Fibroblast of mammary gland (primary cell): ENCODE measurements around the gene MSL3.

Source experiments
- DNase-seq: peaks from one replicate; pipeline ENCODE4 v3.0.0-alpha.2; 2010; ENCODE audit warnings: low read depth
- H3K4me3 ChIP-seq: 2 replicates; pipeline ENCODE4 v1.5.1; 2011; ENCODE audit warnings: low read depth, mild to moderate bottlenecking, low read length, moderate library complexity; ENCODE audit not compliant: control insufficient read depth
- TF ChIP-seq, protein P1 (sequence below): conservative IDR thresholded peaks from 2 replicates; pipeline ENCODE4 v1.5.1; 2011; ENCODE audit warnings: low read depth, low read length, inconsistent platforms; ENCODE audit not compliant: control insufficient read depth, insufficient read depth

MSL3 gene

GRCh38 chrX:11768039-11768438 is 10.0 kb downstream of the MSL3 start:
- no peak for DNase-seq
- TF ChIP-seq, protein P1, sequence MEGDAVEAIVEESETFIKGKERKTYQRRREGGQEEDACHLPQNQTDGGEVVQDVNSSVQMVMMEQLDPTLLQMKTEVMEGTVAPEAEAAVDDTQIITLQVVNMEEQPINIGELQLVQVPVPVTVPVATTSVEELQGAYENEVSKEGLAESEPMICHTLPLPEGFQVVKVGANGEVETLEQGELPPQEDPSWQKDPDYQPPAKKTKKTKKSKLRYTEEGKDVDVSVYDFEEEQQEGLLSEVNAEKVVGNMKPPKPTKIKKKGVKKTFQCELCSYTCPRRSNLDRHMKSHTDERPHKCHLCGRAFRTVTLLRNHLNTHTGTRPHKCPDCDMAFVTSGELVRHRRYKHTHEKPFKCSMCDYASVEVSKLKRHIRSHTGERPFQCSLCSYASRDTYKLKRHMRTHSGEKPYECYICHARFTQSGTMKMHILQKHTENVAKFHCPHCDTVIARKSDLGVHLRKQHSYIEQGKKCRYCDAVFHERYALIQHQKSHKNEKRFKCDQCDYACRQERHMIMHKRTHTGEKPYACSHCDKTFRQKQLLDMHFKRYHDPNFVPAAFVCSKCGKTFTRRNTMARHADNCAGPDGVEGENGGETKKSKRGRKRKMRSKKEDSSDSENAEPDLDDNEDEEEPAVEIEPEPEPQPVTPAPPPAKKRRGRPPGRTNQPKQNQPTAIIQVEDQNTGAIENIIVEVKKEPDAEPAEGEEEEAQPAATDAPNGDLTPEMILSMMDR: no peak
- H3K4me3 ChIP-seq: no peak overlapping the region

- no peak overlapping the region for H3K4me3 ChIP-seq
- TF ChIP-seq, protein P1: peak; percentile 90
- peak; percentile 66 for DNase-seq
Measured at GRCh38 chrX:11770320-11770719, 12.3 kb downstream of the MSL3 start.

GRCh38 chrX:11778230-11778629 is 20.2 kb downstream of the MSL3 start:
- TF ChIP-seq, protein P1: no peak
- DNase-seq: peak; percentile 48
- H3K4me3 ChIP-seq: no peak overlapping the region

- no peak for DNase-seq
- H3K4me3 ChIP-seq: no peak overlapping the region
- TF ChIP-seq, protein P1: no peak
Measured at GRCh38 chrX:11781133-11781532, 23.1 kb downstream of the MSL3 start.

DNA sequence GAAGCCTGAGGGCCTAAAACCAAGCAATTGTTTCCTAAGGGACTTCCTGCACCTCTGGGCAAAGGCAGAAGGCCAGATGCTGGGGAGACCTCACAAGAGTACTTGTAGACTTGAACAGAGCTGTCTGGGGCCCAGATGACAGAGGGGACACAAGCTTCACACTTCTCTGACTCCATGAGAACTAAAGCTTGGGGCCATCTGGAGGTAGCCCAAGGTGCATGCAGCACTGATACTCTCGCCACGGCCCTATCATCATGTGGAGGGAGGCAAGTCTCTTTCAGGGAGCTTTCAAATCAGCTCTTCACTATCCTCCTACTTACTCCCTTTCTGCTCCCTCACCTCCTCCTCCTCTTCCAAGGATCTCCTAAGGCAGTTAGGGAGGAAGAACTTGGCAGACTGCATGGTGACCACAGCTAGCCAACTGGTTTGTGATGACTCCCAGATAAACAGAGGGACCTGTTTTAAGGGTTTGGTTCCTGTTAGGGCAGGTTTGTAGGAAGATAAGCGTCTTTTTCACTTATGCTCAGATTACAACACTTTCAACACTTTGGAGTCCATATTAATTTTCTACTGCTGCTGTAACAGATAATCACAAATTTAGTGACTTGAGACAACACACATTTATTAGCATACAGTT is 23.8 kb downstream of the MSL3 start:
- H3K4me3 ChIP-seq: no peak overlapping the region
- DNase-seq: no peak
- TF ChIP-seq, protein P1: no peak

GRCh38 chrX:11784543-11784942 is 26.5 kb downstream of the MSL3 start:
- DNase-seq: no peak
- TF ChIP-seq, protein P1: no peak
- no peak overlapping the region for H3K4me3 ChIP-seq

- DNase-seq: peak; percentile 7
- TF ChIP-seq, protein P1: no peak
- H3K4me3 ChIP-seq: peak overlapping the region; percentile 21
Measured at GRCh38 chrX:11786862-11787261, 28.8 kb downstream of the MSL3 start.
